ENCODE data around the gene C16orf89. TPM values are rescaled to one million over a fixed set of nuclear protein-coding genes. Genes with fewer than 3 reads are reported as not detected.
A peak's percentile ranks its signal among the peaks of the same experiment; 100 is the strongest.

C16orf89 gene
- total RNA-seq, 2 donors from 2014 or later = 0.51 TPM; not detected in 1

- TF ChIP-seq CTCF (conservative IDR thresholded peaks at IDR 0.05) = peak; percentile 64
- Mint-ChIP-seq H3K9me3 (no peaks in the 10 kb centered on the region), H3K4me3 (no peak overlapping the region), H3K27me3 (ENCODE audit: insufficient read depth) (peaks cover 22% of the 10 kb centered on the region), H3K36me3 (ENCODE audit: low read depth) (no peaks in the 10 kb centered on the region), H3K27ac (peak overlapping the region; percentile 4), H3K4me1 (peaks cover 5% of the 10 kb centered on the region)
- H3K9ac ChIP-seq (ENCODE audit: extremely low read depth, low read length, poor library complexity, severe bottlenecking) = no peak overlapping the region
- peaks cover 10% of the 10 kb centered on the region for H3K27me3 ChIP-seq (ENCODE audit: control insufficient read depth, insufficient read depth, low read length, poor library complexity, severe bottlenecking)
- H3K4me3 ChIP-seq (ENCODE audit: low read length) = no peak overlapping the region
- 79 to 93% methylated on average over 7 to 14 of the region's 14 CpGs for WGBS, 2 experiments (ENCODE audit: insufficient coverage in 1 of 2, insufficient read length in 1 of 2)
- H3K4me1 ChIP-seq (ENCODE audit: control insufficient read depth, insufficient read depth, low read length) = no peaks in the 10 kb centered on the region
- DNase-seq = peak; percentile 70
- no peaks in the 10 kb centered on the region for H3K36me3 ChIP-seq (ENCODE audit: control insufficient read depth, insufficient read depth, low read length)
- H3K27ac ChIP-seq (ENCODE audit: low read depth, low read length) = no peak overlapping the region
- no peaks in the 10 kb centered on the region for H3K9me3 ChIP-seq (ENCODE audit: control insufficient read depth, low read length)
Observed at GRCh38 chr16:5042574-5043171, 23.1 kb downstream of the C16orf89 start.

- Mint-ChIP-seq H3K4me1 (peaks cover 8% of the 10 kb centered on the region), H3K27ac (no peak overlapping the region), H3K27me3 (ENCODE audit: insufficient read depth) (peaks cover 22% of the 10 kb centered on the region), H3K9me3 (no peaks in the 10 kb centered on the region), H3K36me3 (ENCODE audit: low read depth) (no peaks in the 10 kb centered on the region), H3K4me3 (no peak overlapping the region)
- Histone ChIP-seq H3K27ac (ENCODE audit: low read depth, low read length) (no peak overlapping the region), H3K9ac (ENCODE audit: extremely low read depth, low read length, poor library complexity, severe bottlenecking) (no peak overlapping the region), H3K36me3 (ENCODE audit: control insufficient read depth, insufficient read depth, low read length) (no peaks in the 10 kb centered on the region), H3K4me1 (ENCODE audit: control insufficient read depth, insufficient read depth, low read length) (no peaks in the 10 kb centered on the region), H3K27me3 (ENCODE audit: control insufficient read depth, insufficient read depth, low read length, poor library complexity, severe bottlenecking) (peaks cover 10% of the 10 kb centered on the region), H3K9me3 (ENCODE audit: control insufficient read depth, low read length) (no peaks in the 10 kb centered on the region), H3K4me3 (ENCODE audit: low read length) (no peak overlapping the region)
- WGBS, 2 experiments (ENCODE audit: insufficient coverage in 1 of 2, insufficient read length in 1 of 2) = 70 to 83% methylated on average over 12 of the region's 12 CpGs
- DNase-seq = no peak
- TF ChIP-seq CTCF (conservative IDR thresholded peaks at IDR 0.05) = no peak
Observed at GRCh38 chr16:5041600-5042133, 24.1 kb downstream of the C16orf89 start.

GRCh38 chr16:5040451-5040850, 25.3 kb downstream of the C16orf89 start:
- Histone ChIP-seq H3K36me3 (ENCODE audit: control insufficient read depth, insufficient read depth, low read length) (no peaks in the 10 kb centered on the region), H3K9ac (ENCODE audit: extremely low read depth, low read length, poor library complexity, severe bottlenecking) (no peak overlapping the region), H3K27ac (ENCODE audit: low read depth, low read length) (no peak overlapping the region), H3K27me3 (ENCODE audit: control insufficient read depth, insufficient read depth, low read length, poor library complexity, severe bottlenecking) (peaks cover 10% of the 10 kb centered on the region), H3K4me1 (ENCODE audit: control insufficient read depth, insufficient read depth, low read length) (peaks cover 6% of the 10 kb centered on the region), H3K9me3 (ENCODE audit: control insufficient read depth, low read length) (no peaks in the 10 kb centered on the region), H3K4me3 (ENCODE audit: low read length) (no peak overlapping the region)
- no peak for TF ChIP-seq CTCF (conservative IDR thresholded peaks at IDR 0.05)
- peaks cover 20% of the 10 kb centered on the region for H3K4me1 Mint-ChIP-seq
- 89 to 100% methylated on average over 5 to 7 of the region's 7 CpGs for WGBS, 2 experiments (ENCODE audit: insufficient coverage in 1 of 2, insufficient read length in 1 of 2)
- no peak for DNase-seq
- no peaks in the 10 kb centered on the region for H3K36me3 Mint-ChIP-seq (ENCODE audit: low read depth)
- no peak overlapping the region for H3K4me3 Mint-ChIP-seq
- H3K27me3 Mint-ChIP-seq (ENCODE audit: insufficient read depth) = peaks cover 22% of the 10 kb centered on the region
- H3K27ac Mint-ChIP-seq = peak overlapping the region; percentile 52
- H3K9me3 Mint-ChIP-seq = no peaks in the 10 kb centered on the region

Data from endodermal cell (in vitro differentiated cells).